RWPE2 (cell line): ENCODE results near the gene KATNIP.
A peak's percentile ranks its signal among the peaks of the same experiment; 100 is the strongest.

ENCODE experiments used
- ATAC-seq: fragments of 200-7000 bp; cut with Tn5 transposase; 3 replicates; pipeline ENCODE4 v1.9.1; 2021; ENCODE audit warnings: low read depth
- DNase-seq: peaks from one replicate; pipeline ENCODE4 v3.0.0-alpha.2; 2020; ENCODE audit warnings: low spot score
- H3K27ac ChIP-seq: fragments of 450-650 bp; 2 replicates; pipeline ENCODE4 v1.5.1; 2017; ENCODE audit warnings: mild to moderate bottlenecking; ENCODE audit not compliant: poor library complexity, severe bottlenecking
- H3K27me3 ChIP-seq: fragments of 250-450 bp; sonication (Bioruptor Pico); 2 replicates; pipeline ENCODE4 v1.5.1; 2021; ENCODE audit warnings: mild to moderate bottlenecking, moderate library complexity; ENCODE audit not compliant: insufficient read depth, poor library complexity, severe bottlenecking
- H3K36me3 ChIP-seq: fragments of 250-450 bp; sonication (Bioruptor Pico); 2 replicates; pipeline ENCODE4 v1.5.1; 2020; ENCODE audit warnings: low read depth, mild to moderate bottlenecking, moderate library complexity
- H3K4me1 ChIP-seq: fragments of 250-450 bp; sonication (Bioruptor Pico); 2 replicates; pipeline ENCODE4 v1.5.1; 2021; ENCODE audit warnings: mild to moderate bottlenecking, moderate library complexity; ENCODE audit not compliant: insufficient read depth, poor library complexity, severe bottlenecking
- H3K4me3 ChIP-seq: fragments of 250-450 bp; sonication (Bioruptor Pico); 2 replicates; pipeline ENCODE4 v1.5.1; 2021; ENCODE audit warnings: mild to moderate bottlenecking, moderate library complexity; ENCODE audit not compliant: severe bottlenecking
- H3K9me3 ChIP-seq: fragments of 250-450 bp; sonication (Bioruptor Pico); 2 replicates; pipeline ENCODE4 v1.5.1; 2021; ENCODE audit warnings: mild to moderate bottlenecking, moderate library complexity; ENCODE audit not compliant: severe bottlenecking
- TF ChIP-seq, protein P1 (sequence below): fragments of 450-650 bp; IDR thresholded peaks from one replicate; pipeline ENCODE4 v1.5.1; 2017; ENCODE audit warnings: mild to moderate bottlenecking, moderate library complexity; ENCODE audit not compliant: poor library complexity, severe bottlenecking

KATNIP gene

DNA sequence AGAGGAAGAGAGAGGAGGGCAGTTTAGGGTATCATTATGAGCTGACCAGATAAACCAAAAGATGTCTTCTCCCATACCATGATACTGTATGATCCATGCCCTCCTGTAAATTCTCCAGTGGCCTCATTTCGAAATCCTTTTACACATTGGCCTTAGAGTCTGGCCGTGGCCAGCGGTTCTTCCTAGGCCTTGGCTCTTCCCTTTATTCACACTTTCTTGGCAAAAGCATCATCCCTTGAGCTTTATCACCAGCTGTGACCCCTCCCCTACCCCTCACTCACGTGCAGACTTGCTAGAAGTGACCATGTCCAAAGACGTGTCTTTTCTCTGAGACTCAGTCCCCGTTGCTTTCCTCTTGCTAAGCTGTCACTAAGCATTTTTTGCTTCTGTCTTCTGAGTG is 22.8 kb downstream of the KATNIP start:
- no peaks in the 10 kb centered on the region for H3K4me1 ChIP-seq
- H3K27ac ChIP-seq, result no peak overlapping the region
- H3K4me3 ChIP-seq, result no peak overlapping the region
- H3K36me3 ChIP-seq, result no peaks in the 10 kb centered on the region
- no peak for ATAC-seq
- TF ChIP-seq, protein P1, sequence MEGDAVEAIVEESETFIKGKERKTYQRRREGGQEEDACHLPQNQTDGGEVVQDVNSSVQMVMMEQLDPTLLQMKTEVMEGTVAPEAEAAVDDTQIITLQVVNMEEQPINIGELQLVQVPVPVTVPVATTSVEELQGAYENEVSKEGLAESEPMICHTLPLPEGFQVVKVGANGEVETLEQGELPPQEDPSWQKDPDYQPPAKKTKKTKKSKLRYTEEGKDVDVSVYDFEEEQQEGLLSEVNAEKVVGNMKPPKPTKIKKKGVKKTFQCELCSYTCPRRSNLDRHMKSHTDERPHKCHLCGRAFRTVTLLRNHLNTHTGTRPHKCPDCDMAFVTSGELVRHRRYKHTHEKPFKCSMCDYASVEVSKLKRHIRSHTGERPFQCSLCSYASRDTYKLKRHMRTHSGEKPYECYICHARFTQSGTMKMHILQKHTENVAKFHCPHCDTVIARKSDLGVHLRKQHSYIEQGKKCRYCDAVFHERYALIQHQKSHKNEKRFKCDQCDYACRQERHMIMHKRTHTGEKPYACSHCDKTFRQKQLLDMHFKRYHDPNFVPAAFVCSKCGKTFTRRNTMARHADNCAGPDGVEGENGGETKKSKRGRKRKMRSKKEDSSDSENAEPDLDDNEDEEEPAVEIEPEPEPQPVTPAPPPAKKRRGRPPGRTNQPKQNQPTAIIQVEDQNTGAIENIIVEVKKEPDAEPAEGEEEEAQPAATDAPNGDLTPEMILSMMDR, result no peak
- H3K9me3 ChIP-seq, result no peaks in the 10 kb centered on the region
- DNase-seq, result no peak
- no peaks in the 10 kb centered on the region for H3K27me3 ChIP-seq

DNA sequence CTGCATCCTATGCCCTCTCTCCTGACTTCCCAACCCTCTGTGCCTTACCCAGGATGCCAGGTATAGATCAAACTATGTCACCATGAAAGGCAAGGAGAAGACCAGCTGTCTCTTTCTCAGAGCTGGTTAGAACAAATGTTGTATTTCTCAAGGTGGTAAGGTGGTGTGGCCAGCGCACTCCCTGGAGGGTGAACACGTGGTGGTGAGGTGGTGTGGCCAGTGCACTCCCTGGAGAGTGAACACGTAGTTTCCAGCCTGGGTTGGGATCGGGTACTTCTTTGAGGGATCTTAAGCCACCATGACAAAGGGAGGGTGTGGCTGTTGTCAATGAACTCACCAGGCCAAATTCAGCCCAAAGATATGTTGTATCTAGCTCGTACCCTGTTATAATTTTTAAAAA is 26.8 kb downstream of the KATNIP start:
- Histone ChIP-seq H3K27ac (no peak overlapping the region), H3K9me3 (no peaks in the 10 kb centered on the region), H3K4me1 (peaks cover 18% of the 10 kb centered on the region), H3K27me3 (no peaks in the 10 kb centered on the region), H3K4me3 (no peak overlapping the region), H3K36me3 (no peaks in the 10 kb centered on the region; the same call in 1 of the 2 replicates)
- DNase-seq, result no peak
- TF ChIP-seq, protein P1, result no peak
- no peak for ATAC-seq

DNA sequence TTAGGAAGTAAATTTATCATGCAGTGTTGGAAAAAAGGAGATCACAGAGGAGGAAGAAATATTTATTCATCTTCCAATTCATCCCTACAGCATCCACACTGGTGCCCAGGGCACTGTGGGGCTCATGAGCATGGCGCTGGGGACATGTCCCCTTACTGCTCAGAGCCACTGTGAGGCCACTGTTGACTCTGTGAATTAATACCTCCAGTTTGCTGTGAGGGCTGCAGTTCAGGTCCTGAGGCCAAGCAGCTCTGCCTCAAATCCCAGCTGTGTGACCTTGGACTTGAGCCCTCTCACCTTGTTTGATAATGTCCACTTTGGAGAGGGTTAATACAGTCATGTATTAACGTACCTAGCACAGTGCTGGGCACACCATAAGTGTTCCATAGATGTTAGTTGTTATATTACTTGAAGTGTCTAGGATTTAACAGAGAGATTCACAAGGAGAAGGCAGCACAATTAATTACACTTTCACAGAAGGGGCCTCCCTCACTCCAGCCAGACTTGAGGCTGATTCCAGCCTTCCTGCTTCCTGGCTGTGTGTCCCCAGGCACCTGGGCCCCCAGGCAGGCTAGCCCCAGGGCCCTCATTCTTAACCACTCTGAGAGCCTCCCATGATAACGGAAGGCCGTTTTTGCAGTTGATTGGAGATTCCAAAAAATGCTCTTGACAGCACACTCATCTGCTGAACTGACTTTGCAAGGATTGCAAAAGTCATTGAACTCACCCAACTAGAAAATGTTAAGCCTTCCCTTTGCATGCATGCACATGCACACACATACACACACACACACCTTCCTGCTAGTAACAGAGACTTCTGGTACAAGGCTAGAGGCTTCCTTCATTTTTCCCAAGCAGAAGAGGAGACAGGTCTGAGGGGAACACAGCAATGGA is 29.4 kb downstream of the KATNIP start:
- TF ChIP-seq, protein P1, result no peak
- Histone ChIP-seq H3K9me3 (no peaks in the 10 kb centered on the region), H3K4me3 (no peak overlapping the region), H3K36me3 (no peaks in the 10 kb centered on the region; the same call in 1 of the 2 replicates), H3K27me3 (no peaks in the 10 kb centered on the region), H3K4me1 (peaks cover 18% of the 10 kb centered on the region), H3K27ac (peak overlapping the region; percentile 86)
- ATAC-seq, result peak; percentile 42
- no peak for DNase-seq

DNA sequence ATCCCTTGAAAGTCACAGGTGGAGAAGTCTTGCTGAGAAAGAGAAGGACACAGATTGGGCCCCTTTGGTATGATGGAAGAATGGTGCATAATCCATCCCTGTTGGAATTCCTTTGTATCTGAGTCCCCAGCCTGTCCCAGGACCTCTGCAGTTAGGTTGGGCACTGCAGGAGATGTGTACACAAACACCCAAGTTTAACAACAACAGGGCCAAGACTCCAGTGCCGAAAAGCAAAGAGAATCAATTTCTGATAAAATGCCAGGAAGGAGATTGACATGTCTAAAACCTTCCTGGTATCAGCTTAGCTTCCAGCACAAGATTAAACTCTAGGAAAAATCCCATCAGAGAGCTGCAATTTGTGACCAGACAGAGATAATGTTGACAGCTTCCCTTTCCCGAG is 32.9 kb downstream of the KATNIP start:
- no peak overlapping the region for H3K27ac ChIP-seq
- ATAC-seq (no peak), DNase-seq (no peak)
- H3K9me3 ChIP-seq, result no peaks in the 10 kb centered on the region
- TF ChIP-seq, protein P1, result no peak
- no peaks in the 10 kb centered on the region for H3K27me3 ChIP-seq
- no peaks in the 10 kb centered on the region; the same call in 1 of the 2 replicates for H3K36me3 ChIP-seq
- H3K4me3 ChIP-seq, result no peak overlapping the region
- peaks cover 18% of the 10 kb centered on the region for H3K4me1 ChIP-seq

DNA sequence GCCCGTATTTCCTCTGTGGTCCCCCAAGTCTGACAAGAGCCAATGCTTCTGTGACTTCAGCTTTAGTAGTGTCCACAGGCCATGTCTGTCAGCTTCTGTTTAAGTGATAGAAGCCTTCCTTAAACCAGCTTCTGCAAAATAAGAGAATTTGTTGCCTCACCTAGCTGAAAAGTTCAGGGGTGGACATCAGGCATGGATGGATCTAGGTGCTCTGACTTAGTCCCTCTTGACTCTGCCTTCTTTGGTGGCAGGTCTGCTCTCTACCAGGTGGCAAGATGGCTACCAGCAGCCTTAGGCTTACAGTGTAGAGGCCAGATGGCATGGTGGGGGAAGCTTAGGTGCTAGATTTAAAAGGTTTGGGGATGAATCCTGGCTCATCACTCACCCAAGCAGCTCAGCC is 33.7 kb downstream of the KATNIP start:
- Histone ChIP-seq H3K4me1 (peaks cover 13% of the 10 kb centered on the region), H3K9me3 (no peaks in the 10 kb centered on the region), H3K4me3 (no peak overlapping the region), H3K36me3 (no peaks in the 10 kb centered on the region; the same call in 1 of the 2 replicates), H3K27ac (no peak overlapping the region), H3K27me3 (no peaks in the 10 kb centered on the region)
- DNase-seq (no peak), ATAC-seq (no peak)
- TF ChIP-seq, protein P1, result no peak
